H1 (cell line): ENCODE results near the gene ATG4D. TPM values are rescaled to one million over a fixed set of nuclear protein-coding genes. Genes with fewer than 3 reads are reported as not detected.

Experiments
- CTCF ChIA-PET: fragments of 300-600 bp; sonication (Branson Sonifier 250); formaldehyde crosslinking; loops from one replicate; lab custom pipeline; 2021; ENCODE audit not compliant: partially characterized antibody; lab: Charles Lee
- POLR2A ChIA-PET: fragments of 300-600 bp; sonication (Branson Sonifier 250); formaldehyde crosslinking; loops from one replicate; lab custom pipeline; 2021; ENCODE audit warnings: inconsistent platforms; ENCODE audit not compliant: partially characterized antibody; lab: Charles Lee
- DNase-seq, 2 experiments: peaks; one replicate each; pipeline versions ENCODE4 v3.0.0 to v3.0.0-alpha.2; 2010 to 2022; ENCODE audit warnings: low spot score in 2 of 2, low read depth in 1 of 2, mixed read lengths in 1 of 2
- FAIRE-seq: peaks from 2 replicates; lab custom pipeline; 2011; peaks lifted over from hg19 to GRCh38; lab: Jason Lieb, UNC
- H2AFZ ChIP-seq: 2 replicates; pipeline ENCODE4 v1.8.1; 2012; ENCODE audit warnings: low read length, inconsistent platforms
- H2AK5ac ChIP-seq: 2 replicates; pipeline ENCODE4 v1.6.1; 2013; ENCODE audit warnings: low read depth, low read length
- H2BK120ac ChIP-seq: replicated peaks from 2 replicates; pipeline ENCODE3; 2013; ENCODE audit warnings: low read depth, low read length, inconsistent platforms
- H2BK12ac ChIP-seq: 2 replicates; pipeline ENCODE4 v1.6.1; 2013; ENCODE audit warnings: low read depth, low read length
- H2BK15ac ChIP-seq: 2 replicates; pipeline ENCODE4 v1.6.1; 2013; ENCODE audit warnings: low read length
- H2BK20ac ChIP-seq: 2 replicates; pipeline ENCODE4 v1.6.1; 2013; ENCODE audit warnings: low read length
- H2BK5ac ChIP-seq: 2 replicates; pipeline ENCODE4 v1.6.1; 2013; ENCODE audit warnings: low read depth, low read length
- H3K14ac ChIP-seq: 2 replicates; pipeline ENCODE4 v1.6.1; 2013; ENCODE audit warnings: inconsistent platforms; ENCODE audit not compliant: insufficient read length
- H3K18ac ChIP-seq: 2 replicates; pipeline ENCODE4 v1.6.1; 2013; ENCODE audit warnings: low read length; ENCODE audit errors: extremely low read depth
- H3K23ac ChIP-seq: 2 replicates; pipeline ENCODE4 v1.6.1; 2013; ENCODE audit warnings: inconsistent platforms; ENCODE audit not compliant: insufficient read length
- H3K23me2 ChIP-seq: 2 replicates; pipeline ENCODE4 v1.6.1; 2013; ENCODE audit warnings: low read depth, low read length
- H3K27ac ChIP-seq: 2 replicates; pipeline ENCODE4 v1.6.1; 2011; ENCODE audit warnings: low read depth, low read length, inconsistent platforms
- H3K27me3 ChIP-seq, 4 experiments: replicated peaks in 1 of 4; 1 replicate in 1 of 4; 2 replicates in 3 of 4; pipeline versions ENCODE4 v1.6.1 to v1.8.1; 2011 to 2013; ENCODE audit warnings: low read length in 3 of 4, mild to moderate bottlenecking in 3 of 4, inconsistent platforms in 2 of 4, mixed read lengths in 2 of 4, moderate library complexity in 1 of 4; ENCODE audit not compliant: control insufficient read depth in 3 of 4, insufficient read depth in 3 of 4; ENCODE audit errors: extremely low read depth in 1 of 4
- H3K36me3 ChIP-seq, 4 experiments: 2 replicates each; pipeline versions ENCODE4 v1.6.1 to v1.8.1; 2011 to 2013; ENCODE audit warnings: mild to moderate bottlenecking in 4 of 4, low read length in 3 of 4, moderate library complexity in 2 of 4, control low read depth in 1 of 4, inconsistent platforms in 1 of 4; ENCODE audit not compliant: insufficient read depth in 4 of 4, control insufficient read depth in 2 of 4
- H3K4ac ChIP-seq: replicated peaks from 2 replicates; pipeline ENCODE3; 2013; ENCODE audit warnings: low read length, low read depth, mixed read lengths, inconsistent platforms; ENCODE audit not compliant: insufficient read length
- H3K4me1 ChIP-seq, 4 experiments: replicated peaks in 1 of 4; 1 replicate in 1 of 4; 2 replicates in 3 of 4; pipeline versions ENCODE4 v1.6.1 to v1.8.1; 2011 to 2013; ENCODE audit warnings: low read length in 3 of 4, inconsistent platforms in 2 of 4, mixed read lengths in 1 of 4; ENCODE audit not compliant: insufficient read depth in 4 of 4, control insufficient read depth in 3 of 4
- H3K4me2 ChIP-seq, 2 experiments: 2 replicates each; pipeline versions ENCODE4 v1.6.1 to v1.8.1; 2011 to 2013; ENCODE audit warnings: low read depth in 2 of 2, low read length in 2 of 2, control low read depth in 1 of 2, inconsistent platforms in 1 of 2, mild to moderate bottlenecking in 1 of 2; ENCODE audit not compliant: insufficient read depth in 1 of 2
- H3K4me3 ChIP-seq, 4 experiments: fragments of 200-600, 300-600 bp in 1 of 4; sonication (generic), shearing (Covaris generic), sonication (Bioruptor Twin) in 1 of 4; 2 replicates each; pipeline versions ENCODE4 v1.5.1 to v1.8.1; 2011 to 2016; ENCODE audit warnings: low read length in 4 of 4, low read depth in 3 of 4, control low read depth in 2 of 4, inconsistent platforms in 2 of 4, mild to moderate bottlenecking in 2 of 4, mixed read lengths in 1 of 4, moderate library complexity in 1 of 4; ENCODE audit not compliant: insufficient read depth in 2 of 4; ENCODE audit errors: extremely low read depth in 1 of 4
- H3K56ac ChIP-seq: replicated peaks from 2 replicates; pipeline ENCODE3; 2013; ENCODE audit warnings: low read depth, mild to moderate bottlenecking, mixed read lengths, low read length, inconsistent platforms; ENCODE audit not compliant: insufficient read length
- H3K79me1 ChIP-seq: 2 replicates; pipeline ENCODE4 v1.6.1; 2013; ENCODE audit warnings: low read depth, low read length, control low read depth
- H3K79me2 ChIP-seq, 2 experiments: 2 replicates each; pipeline versions ENCODE4 v1.6.1 to v1.8.1; 2012 to 2013; ENCODE audit warnings: low read length in 2 of 2, mild to moderate bottlenecking in 2 of 2, inconsistent platforms in 1 of 2; ENCODE audit not compliant: insufficient read depth in 2 of 2, control insufficient read depth in 1 of 2
- H3K9ac ChIP-seq, 4 experiments: replicated peaks in 1 of 4; 1 replicate in 1 of 4; 2 replicates in 3 of 4; pipeline versions ENCODE4 v1.6.1 to v1.8.1; 2011 to 2013; ENCODE audit warnings: low read depth in 3 of 4, low read length in 3 of 4, control low read depth in 2 of 4, mild to moderate bottlenecking in 2 of 4, moderate library complexity in 2 of 4, inconsistent platforms in 1 of 4; ENCODE audit errors: extremely low read depth in 1 of 4
- H3K9me3 ChIP-seq, 2 experiments: 2 replicates each; pipeline versions ENCODE4 v1.6.1 to v1.8.1; 2012 to 2013; ENCODE audit warnings: mild to moderate bottlenecking in 2 of 2, moderate library complexity in 2 of 2, control low read depth in 1 of 2, inconsistent platforms in 1 of 2, low read depth in 1 of 2, low read length in 1 of 2, mixed read lengths in 1 of 2; ENCODE audit not compliant: insufficient read depth in 2 of 2
- H4K20me1 ChIP-seq, 2 experiments: replicated peaks in 1 of 2; 2 replicates each; pipeline versions ENCODE3 to v1.8.1; 2011 to 2013; ENCODE audit warnings: inconsistent platforms in 2 of 2, low read length in 2 of 2, mild to moderate bottlenecking in 1 of 2; ENCODE audit not compliant: insufficient read depth in 2 of 2, control insufficient read depth in 1 of 2
- H4K5ac ChIP-seq: 2 replicates; pipeline ENCODE4 v1.6.1; 2013; ENCODE audit warnings: low read length, low read depth, mixed read lengths, inconsistent platforms; ENCODE audit not compliant: insufficient read length
- H4K8ac ChIP-seq: 2 replicates; pipeline ENCODE4 v1.8.0; 2013; ENCODE audit warnings: mild to moderate bottlenecking, moderate library complexity, low read length, inconsistent platforms; ENCODE audit not compliant: insufficient read depth; ENCODE audit errors: extremely low read depth
- H4K91ac ChIP-seq: replicated peaks from 2 replicates; pipeline ENCODE3; 2013; ENCODE audit warnings: low read length, mixed read lengths, inconsistent platforms; ENCODE audit not compliant: insufficient read length
- ATF3 ChIP-seq: IDR thresholded peaks from 2 replicates; pipeline ENCODE4 v1.6.1; 2011; ENCODE audit warnings: low read depth, mild to moderate bottlenecking, low read length; ENCODE audit not compliant: insufficient read depth
- HDAC2 ChIP-seq, 2 experiments: fragments of 300-600 bp in 1 of 2; sonication (generic) in 1 of 2; IDR thresholded peaks; 2 replicates each; pipeline ENCODE4 v1.6.1; 2011 to 2012; ENCODE audit warnings: low read depth in 2 of 2, low read length in 2 of 2, mild to moderate bottlenecking in 2 of 2, moderate library complexity in 2 of 2, borderline replicate concordance in 1 of 2, inconsistent platforms in 1 of 2
- KDM1A ChIP-seq: fragments of 200-600, 300-600 bp; sonication (generic); IDR thresholded peaks from 2 replicates; pipeline ENCODE4 v1.7.1; 2016; ENCODE audit warnings: mild to moderate bottlenecking, low read length, borderline replicate concordance
- NRF1 ChIP-seq: IDR thresholded peaks from 2 replicates; pipeline ENCODE4 v1.6.1; 2011; ENCODE audit warnings: mild to moderate bottlenecking, low read depth, low read length, improper control_type of control experiment
- RAD21 ChIP-seq, 2 experiments: IDR thresholded peaks in 1 of 2; conservative IDR thresholded peaks in 1 of 2; 2 replicates each; pipeline ENCODE4 v1.6.1; 2011; ENCODE audit warnings: low read depth in 2 of 2, low read length in 2 of 2, improper control_type of control experiment in 1 of 2, inconsistent platforms in 1 of 2, mild to moderate bottlenecking in 1 of 2, moderate library complexity in 1 of 2
- WGBS, 2 experiments: shearing (Covaris generic) in 1 of 2; methylation state at CpG; one replicate each; pipeline versions ENCODE4 v1.1.6 to v1.1.7; 2013 to 2015; ENCODE audit warnings: low lambda C conversion rate in 2 of 2, mixed read lengths in 2 of 2, inconsistent platforms in 1 of 2, low coverage in 1 of 2, missing lambda C conversion rate in 1 of 2; ENCODE audit not compliant: insufficient replicate concordance in 2 of 2, insufficient coverage in 1 of 2, insufficient read length in 1 of 2; ENCODE audit errors: extremely low coverage in 1 of 2, missing lambda C conversion rate in 1 of 2; 5-methylcytosine and 5-hydroxymethylcytosine counted together
- polyA plus RNA-seq, 7 experiments: library from polyadenylated mRNA; depleted of rRNA in 3 of 7; stranded (reverse) in 5 of 7; unstranded in 2 of 7; fragments of >200 nt in 5 of 7; fragments of 200-250 nt in 2 of 7; gene quantifications; 1 replicate in 5 of 7; 2 replicates in 1 of 7; 4 replicates in 1 of 7; pipeline versions ENCODE4 v1.2.1 to v1.2.3, GENCODE V29; 2011 to 2013; ENCODE audit warnings: missing spikeins in 2 of 7, mixed read lengths in 2 of 7
- total RNA-seq: library from RNA; stranded (reverse); fragmentation: NEBNext Ultra II Directional; extraction: Animal tissue kit (Norgen Biotek cat#: 25700); gene quantifications from 2 replicates; pipeline ENCODE4 v1.2.1, GENCODE V29; 2021

ATG4D gene
- total and polyA plus RNA-seq, 2 of the 8 experiments (the other 6 are each of a cell fraction or from before 2014, with no cell fraction given), result 39.6 to 43.7 TPM

GRCh38 chr19:10544242-10544752 is 593 bp downstream of the ATG4D start:
- Histone ChIP-seq H2BK12ac (no peak overlapping the region), H2BK20ac (no peak overlapping the region), H3K4me2 (peak overlapping the region; percentile 44 to 78), H3K36me3 (peaks cover 2 to 10% (median 8%) of the 10 kb centered on the region in 4 experiments; a peak in 5 of 8 replicates), H3K4me1 (peaks cover 0 to 4% (median 3%) of the 10 kb centered on the region in 4 experiments; a peak in 4 of 7 replicates), H3K9ac (peak overlapping the region in 3 of 4 experiments; percentile 67 to 98 (median 74); a peak in 6 of 7 replicates), H2AK5ac (no peak overlapping the region), H2BK15ac (no peak overlapping the region), H4K8ac (peak overlapping the region; percentile 95; the same call in 1 of the 2 replicates), H3K23ac (no peak overlapping the region), H3K27ac (peak overlapping the region; percentile 2; the same call in 1 of the 2 replicates), H3K4ac (no peak overlapping the region), H3K14ac (no peak overlapping the region), H2BK120ac (no peak overlapping the region), H3K79me1 (peaks cover 9% of the 10 kb centered on the region), H4K20me1 (peaks cover 0 to 7% of the 10 kb centered on the region in 2 experiments), H4K91ac (no peak overlapping the region), H3K23me2 (peaks cover 2% of the 10 kb centered on the region; the same call in 1 of the 2 replicates), H2BK5ac (no peak overlapping the region), H2AFZ (no peak overlapping the region), H3K79me2 (peaks cover 0 to 16% of the 10 kb centered on the region in 2 experiments; a peak in 2 of 4 replicates), H3K18ac (no peak overlapping the region), H3K9me3 (no peaks in the 10 kb centered on the region), H3K27me3 (no peaks in the 10 kb centered on the region), H3K56ac (no peak overlapping the region), H4K5ac (no peak overlapping the region), H3K4me3 (peak overlapping the region; percentile 57 to 99 (median 88))
- TF ChIP-seq NRF1 (no peak), RAD21 (IDR thresholded peaks at IDR 0.05 in 1 of 2, conservative IDR thresholded peaks at IDR 0.05 in 1 of 2; ENCODE audit: low read depth in 2 of 2, low read length in 2 of 2) (no peak), KDM1A (peak; percentile 96), ATF3 (no peak), HDAC2 (IDR thresholded peaks at IDR 0.05; ENCODE audit: borderline replicate concordance in 1 of 2, low read depth in 2 of 2, low read length in 2 of 2) (peak in 1 of 2 experiments; percentile 36; a peak in 1 of 4 replicates)
- ChIA-PET CTCF (interaction anchor here (0.6 to 4.2 kb wide), 4 partner anchors 10 to 324 kb away, joined by 3 to 25 read pairs (median 4); no protein-coding TSS in a partner anchor), POLR2A (interaction anchor here (0.8 to 2.8 kb wide), 5 partner anchors 11 to 164 kb away, joined by 3 to 9 read pairs (median 4); partner anchors contain the start of genes KRI1 and TYK2)
- 30% methylated on average over 22 of the region's 22 CpGs; no CpG with 5 or more reads in 1 of the 2 experiments for WGBS, 2 experiments
- no peak for FAIRE-seq
- DNase-seq, result no peak
